A549 (cell line): ENCODE data around the gene LRRC46. TPM values are rescaled to one million over a fixed set of nuclear protein-coding genes. Genes with fewer than 3 reads are reported as not detected.
A peak's percentile ranks its signal among the peaks of the same experiment; 100 is the strongest.

ENCODE experiments used
- ATAC-seq, 2 experiments: fragments of 200-7000 bp in 1 of 2; fragments of >200 bp in 1 of 2; cut with Nextera tagmentation in 1 of 2; cut with Tn5 transposase in 1 of 2; 3 replicates each; pipeline versions ENCODE4 v1.8.0 to v1.9.1; 2018 to 2020; ENCODE audit warnings: mild to moderate bottlenecking in 1 of 2, moderate library complexity in 1 of 2
- CTCF ChIA-PET: fragments of 300-600 bp; sonication (Branson Sonifier 250); formaldehyde crosslinking; extraction: SDS; loops from one replicate; lab custom pipeline; 2021; ENCODE audit warnings: antibody characterized with exemption, inconsistent platforms; lab: Yijun Ruan, JAX
- POLR2A ChIA-PET: fragments of 350-600 bp; formaldehyde crosslinking; extraction: SDS; loops from one replicate; lab custom pipeline; 2021; ENCODE audit warnings: antibody characterized with exemption, inconsistent platforms; lab: Yijun Ruan, JAX
- DNase-seq, 2 experiments: peaks; one replicate each; pipeline versions ENCODE4 v3.0.0 to v3.0.0-alpha.2; 2011 to 2016; ENCODE audit warnings: low read depth in 1 of 2, low spot score in 1 of 2
- FAIRE-seq: peaks from 2 replicates; lab custom pipeline; 2011; peaks lifted over from hg19 to GRCh38; lab: Jason Lieb, UNC
- H3K27ac ChIP-seq, 2 experiments: fragments of >200 bp; sonication (Bioruptor Twin); formaldehyde crosslinking; 3 replicates each; pipeline ENCODE4 v1.5.1; 2016 to 2017
- H3K4me1 ChIP-seq: fragments of >200 bp; sonication (Bioruptor Twin); formaldehyde crosslinking; 3 replicates; pipeline ENCODE4 v1.6.1; 2016
- H3K4me2 ChIP-seq: fragments of >200 bp; sonication (Bioruptor Twin); formaldehyde crosslinking; 3 replicates; pipeline ENCODE4 v1.6.1; 2016
- H3K4me3 ChIP-seq: fragments of >200 bp; sonication (Bioruptor Twin); formaldehyde crosslinking; 3 replicates; pipeline ENCODE4 v1.5.1; 2016
- H3K9me3 ChIP-seq: fragments of >200 bp; sonication (Bioruptor Twin); formaldehyde crosslinking; 3 replicates; pipeline ENCODE4 v1.6.1; 2016
- BHLHE40 ChIP-seq: IDR thresholded peaks from 2 replicates; pipeline ENCODE4 v1.6.1; 2012; ENCODE audit warnings: low read depth, low read length, inconsistent platforms
- CBX2 ChIP-seq: fragments of 200-600 bp; sonication (generic); IDR thresholded peaks from 2 replicates; pipeline ENCODE4 v1.6.1; 2016; ENCODE audit warnings: low read depth, mild to moderate bottlenecking, borderline replicate concordance
- EHMT2 ChIP-seq: fragments of 200-600 bp; sonication (generic); IDR thresholded peaks from 2 replicates; pipeline ENCODE4 v1.6.1; 2016; ENCODE audit warnings: antibody characterized with exemption, low read depth, mild to moderate bottlenecking, moderate library complexity
- FOSB ChIP-seq: fragments of 250-450 bp; sonication (Bioruptor Pico); IDR thresholded peaks from 2 replicates; pipeline ENCODE4 v1.5.0; 2020; ENCODE audit warnings: mild to moderate bottlenecking, moderate library complexity
- HOXA7 ChIP-seq: fragments of 250-450 bp; sonication (Bioruptor Pico); IDR thresholded peaks from 2 replicates; pipeline ENCODE4 v1.5.0; 2020; ENCODE audit warnings: mild to moderate bottlenecking, moderate library complexity
- HOXB5 ChIP-seq: fragments of 250-450 bp; sonication (Bioruptor Pico); IDR thresholded peaks from 2 replicates; pipeline ENCODE4 v1.5.0; 2020; ENCODE audit warnings: mild to moderate bottlenecking, moderate library complexity
- KDM1A ChIP-seq: fragments of 200-600 bp; sonication (generic); IDR thresholded peaks from 2 replicates; pipeline ENCODE4 v1.6.1; 2016; ENCODE audit warnings: low read depth, mild to moderate bottlenecking
- KDM5A ChIP-seq: fragments of 200-600 bp; sonication (generic); IDR thresholded peaks from 2 replicates; pipeline ENCODE4 v1.6.1; 2016; ENCODE audit warnings: antibody characterized with exemption, mild to moderate bottlenecking
- NPAS2 ChIP-seq: fragments of 250-450 bp; sonication (Bioruptor Pico); IDR thresholded peaks from 2 replicates; pipeline ENCODE4 v1.8.0; 2022; ENCODE audit warnings: mild to moderate bottlenecking, moderate library complexity, borderline replicate concordance
- PHF8 ChIP-seq: fragments of 200-600 bp; sonication (generic); IDR thresholded peaks from 2 replicates; pipeline ENCODE4 v1.6.1; 2016; ENCODE audit warnings: low read depth, mild to moderate bottlenecking, antibody characterized with exemption, moderate library complexity, borderline replicate concordance
- RARB ChIP-seq: fragments of 250-450 bp; sonication (Bioruptor Pico); IDR thresholded peaks from 2 replicates; pipeline ENCODE4 v1.8.0; 2021; ENCODE audit warnings: mild to moderate bottlenecking, moderate library complexity
- RCOR1 ChIP-seq: fragments of 150-350 bp; IDR thresholded peaks from 2 replicates; pipeline ENCODE4 v1.6.1; 2014; ENCODE audit warnings: antibody characterized with exemption, low read length, low read depth
- SREBF2 ChIP-seq: fragments of 450-650 bp; IDR thresholded peaks from 2 replicates; pipeline ENCODE4 v1.6.1; 2014; ENCODE audit warnings: mild to moderate bottlenecking, moderate library complexity
- ZFP36 ChIP-seq: fragments of 450-650 bp; IDR thresholded peaks from 2 replicates; pipeline ENCODE4 v1.6.1; 2014; ENCODE audit warnings: borderline replicate concordance; ENCODE audit not compliant: partially characterized antibody
- WGBS: methylation state at CpG from one replicate; pipeline ENCODE4 v1.1.6; 2017; ENCODE audit errors: missing lambda C conversion rate; 5-methylcytosine and 5-hydroxymethylcytosine counted together
- polyA plus RNA-seq, 4 experiments: library from polyadenylated mRNA; depleted of rRNA in 3 of 4; stranded (reverse); fragments of >200 nt; fragmentation: RNase III in 1 of 4; extraction: RNeasy Plus Mini Kit Qiagen cat#74134 plus additional on column Dnase treatment in 1 of 4; gene quantifications; 2 replicates in 3 of 4; 3 replicates in 1 of 4; pipeline ENCODE4 v1.2.3, GENCODE V29; 2011 to 2017
- TF ChIP-seq, protein P1 (sequence below): IDR thresholded peaks from 2 replicates; pipeline ENCODE4 v1.6.1; 2012
- TF ChIP-seq, protein P2 (sequence below): fragments of 200-600 bp; sonication (generic); IDR thresholded peaks from 2 replicates; pipeline ENCODE4 v1.6.1; 2016; ENCODE audit warnings: antibody characterized with exemption, mild to moderate bottlenecking, moderate library complexity
- TF ChIP-seq, protein P3 (sequence below): fragments of 450-650 bp; IDR thresholded peaks from 2 replicates; pipeline ENCODE4 v1.6.1; 2014; ENCODE audit warnings: antibody characterized with exemption
- TF ChIP-seq, protein P4 (sequence below): fragments of 150-350 bp; IDR thresholded peaks from 2 replicates; pipeline ENCODE4 v1.6.1; 2014; ENCODE audit warnings: low read depth, mild to moderate bottlenecking, low read length

The LRRC46 gene
- polyA plus RNA-seq, 2 of the 4 experiments (the other 2 are of a cell fraction) = 2.7 to 3.0 TPM

DNA sequence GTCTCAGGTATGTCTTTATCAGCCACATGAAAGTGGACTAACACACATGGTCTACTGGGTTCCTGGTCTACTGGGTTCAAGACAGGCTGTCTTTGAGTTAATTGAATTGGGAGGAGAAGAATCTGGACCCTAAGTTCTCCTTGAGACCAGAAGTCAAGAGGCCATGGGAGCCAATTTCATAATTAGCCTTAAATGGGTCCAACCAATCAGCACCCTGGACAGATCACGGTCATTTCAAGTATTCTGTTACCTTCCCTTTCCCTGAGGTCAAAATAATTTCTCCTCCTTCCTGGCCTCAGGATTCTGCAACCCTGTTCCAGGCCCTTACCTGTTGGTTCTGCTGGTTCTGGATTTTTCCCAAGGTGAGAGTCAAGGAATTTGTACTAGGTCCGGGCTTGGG is 33.7 kb upstream of the LRRC46 start:
- TF ChIP-seq RARB (no peak), KDM1A (no peak), PHF8 (no peak), SREBF2 (no peak), HOXA7 (CRISPR knock-in tag) (no peak), EHMT2 (peak; percentile 69; the same call in 1 of the 2 replicates), HOXB5 (CRISPR knock-in tag) (no peak)
- TF ChIP-seq, protein P1, sequence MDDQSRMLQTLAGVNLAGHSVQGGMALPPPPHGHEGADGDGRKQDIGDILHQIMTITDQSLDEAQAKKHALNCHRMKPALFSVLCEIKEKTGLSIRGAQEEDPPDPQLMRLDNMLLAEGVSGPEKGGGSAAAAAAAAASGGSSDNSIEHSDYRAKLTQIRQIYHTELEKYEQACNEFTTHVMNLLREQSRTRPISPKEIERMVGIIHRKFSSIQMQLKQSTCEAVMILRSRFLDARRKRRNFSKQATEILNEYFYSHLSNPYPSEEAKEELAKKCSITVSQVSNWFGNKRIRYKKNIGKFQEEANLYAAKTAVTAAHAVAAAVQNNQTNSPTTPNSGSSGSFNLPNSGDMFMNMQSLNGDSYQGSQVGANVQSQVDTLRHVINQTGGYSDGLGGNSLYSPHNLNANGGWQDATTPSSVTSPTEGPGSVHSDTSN = no peak
- TF ChIP-seq, protein P2, sequence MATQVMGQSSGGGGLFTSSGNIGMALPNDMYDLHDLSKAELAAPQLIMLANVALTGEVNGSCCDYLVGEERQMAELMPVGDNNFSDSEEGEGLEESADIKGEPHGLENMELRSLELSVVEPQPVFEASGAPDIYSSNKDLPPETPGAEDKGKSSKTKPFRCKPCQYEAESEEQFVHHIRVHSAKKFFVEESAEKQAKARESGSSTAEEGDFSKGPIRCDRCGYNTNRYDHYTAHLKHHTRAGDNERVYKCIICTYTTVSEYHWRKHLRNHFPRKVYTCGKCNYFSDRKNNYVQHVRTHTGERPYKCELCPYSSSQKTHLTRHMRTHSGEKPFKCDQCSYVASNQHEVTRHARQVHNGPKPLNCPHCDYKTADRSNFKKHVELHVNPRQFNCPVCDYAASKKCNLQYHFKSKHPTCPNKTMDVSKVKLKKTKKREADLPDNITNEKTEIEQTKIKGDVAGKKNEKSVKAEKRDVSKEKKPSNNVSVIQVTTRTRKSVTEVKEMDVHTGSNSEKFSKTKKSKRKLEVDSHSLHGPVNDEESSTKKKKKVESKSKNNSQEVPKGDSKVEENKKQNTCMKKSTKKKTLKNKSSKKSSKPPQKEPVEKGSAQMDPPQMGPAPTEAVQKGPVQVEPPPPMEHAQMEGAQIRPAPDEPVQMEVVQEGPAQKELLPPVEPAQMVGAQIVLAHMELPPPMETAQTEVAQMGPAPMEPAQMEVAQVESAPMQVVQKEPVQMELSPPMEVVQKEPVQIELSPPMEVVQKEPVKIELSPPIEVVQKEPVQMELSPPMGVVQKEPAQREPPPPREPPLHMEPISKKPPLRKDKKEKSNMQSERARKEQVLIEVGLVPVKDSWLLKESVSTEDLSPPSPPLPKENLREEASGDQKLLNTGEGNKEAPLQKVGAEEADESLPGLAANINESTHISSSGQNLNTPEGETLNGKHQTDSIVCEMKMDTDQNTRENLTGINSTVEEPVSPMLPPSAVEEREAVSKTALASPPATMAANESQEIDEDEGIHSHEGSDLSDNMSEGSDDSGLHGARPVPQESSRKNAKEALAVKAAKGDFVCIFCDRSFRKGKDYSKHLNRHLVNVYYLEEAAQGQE = peak; percentile 88
- no peak for DNase-seq
- Histone ChIP-seq H3K4me3 (no peak overlapping the region), H3K27ac (no peak overlapping the region), H3K4me2 (no peak overlapping the region), H3K4me1 (no peaks in the 10 kb centered on the region), H3K9me3 (no peaks in the 10 kb centered on the region)
- no peak for FAIRE-seq
- 30% methylated on average over 2 of the region's 2 CpGs for WGBS
- CTCF ChIA-PET = interaction anchor here (1.0 to 3.0 kb wide), 8 partner anchors 8 to 105 kb away, joined by 3 to 15 read pairs (median 6); no protein-coding TSS in a partner anchor
- POLR2A ChIA-PET = no interaction called here
- ATAC-seq = no peak

DNA sequence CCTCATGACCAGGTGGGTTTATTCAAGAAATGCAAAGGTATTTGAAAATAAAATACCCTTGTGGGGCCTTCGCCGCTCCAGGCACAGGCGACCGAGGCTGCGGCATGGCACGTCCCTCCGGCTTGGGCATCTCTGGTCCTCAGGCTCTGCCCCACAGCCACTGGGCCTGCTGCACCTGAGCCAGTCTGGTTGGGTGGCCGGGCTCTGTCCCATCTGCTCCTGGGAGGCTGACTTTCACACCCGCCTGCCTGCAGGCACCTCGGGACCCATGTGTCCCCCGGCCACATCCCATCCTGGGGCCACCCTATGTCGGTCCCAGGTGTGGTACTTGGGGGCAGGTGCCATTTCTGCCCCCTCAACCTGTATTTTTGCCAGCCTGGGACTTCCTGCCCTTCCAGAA is 30.8 kb upstream of the LRRC46 start:
- 63% methylated on average over 12 of the region's 12 CpGs for WGBS
- DNase-seq (no peak), ATAC-seq (no peak)

More for the DNA sequence above, 30.8 kb upstream of the LRRC46 start:
- no peaks in the 10 kb centered on the region for H3K4me1 ChIP-seq
- no peaks in the 10 kb centered on the region for H3K9me3 ChIP-seq
- TF ChIP-seq RCOR1 (no peak), KDM5A (no peak), EHMT2 (no peak), CBX2 (no peak), BHLHE40 (no peak), NPAS2 (CRISPR knock-in tag) (no peak), HOXA7 (CRISPR knock-in tag) (no peak), FOSB (CRISPR knock-in tag) (no peak), ZFP36 (no peak), SREBF2 (no peak)
- TF ChIP-seq, protein P1 = no peak
- TF ChIP-seq, protein P3, sequence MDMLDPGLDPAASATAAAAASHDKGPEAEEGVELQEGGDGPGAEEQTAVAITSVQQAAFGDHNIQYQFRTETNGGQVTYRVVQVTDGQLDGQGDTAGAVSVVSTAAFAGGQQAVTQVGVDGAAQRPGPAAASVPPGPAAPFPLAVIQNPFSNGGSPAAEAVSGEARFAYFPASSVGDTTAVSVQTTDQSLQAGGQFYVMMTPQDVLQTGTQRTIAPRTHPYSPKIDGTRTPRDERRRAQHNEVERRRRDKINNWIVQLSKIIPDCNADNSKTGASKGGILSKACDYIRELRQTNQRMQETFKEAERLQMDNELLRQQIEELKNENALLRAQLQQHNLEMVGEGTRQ = no peak
- TF ChIP-seq, protein P4, sequence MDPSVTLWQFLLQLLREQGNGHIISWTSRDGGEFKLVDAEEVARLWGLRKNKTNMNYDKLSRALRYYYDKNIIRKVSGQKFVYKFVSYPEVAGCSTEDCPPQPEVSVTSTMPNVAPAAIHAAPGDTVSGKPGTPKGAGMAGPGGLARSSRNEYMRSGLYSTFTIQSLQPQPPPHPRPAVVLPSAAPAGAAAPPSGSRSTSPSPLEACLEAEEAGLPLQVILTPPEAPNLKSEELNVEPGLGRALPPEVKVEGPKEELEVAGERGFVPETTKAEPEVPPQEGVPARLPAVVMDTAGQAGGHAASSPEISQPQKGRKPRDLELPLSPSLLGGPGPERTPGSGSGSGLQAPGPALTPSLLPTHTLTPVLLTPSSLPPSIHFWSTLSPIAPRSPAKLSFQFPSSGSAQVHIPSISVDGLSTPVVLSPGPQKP = no peak
- ChIA-PET CTCF (interaction anchor here (0.6 to 7.3 kb wide), 17 partner anchors 8 to 149 kb away, joined by 3 to 47 read pairs (median 19); partner anchors contain the start of gene TBX21), POLR2A (no interaction called here)
- no peak overlapping the region for H3K27ac ChIP-seq
- no peak overlapping the region for H3K4me3 ChIP-seq
- H3K4me2 ChIP-seq = no peak overlapping the region
- no peak for FAIRE-seq
